HG03571 (cell line): Measurements from ENCODE around the gene ANTXRL.
"Not testable (repeated sequence)": the region's sequence is repeated elsewhere in the genome, so short reads cannot be mapped to it uniquely, and the experiment has no call there.

Source experiments
- ATAC-seq: cut with Tn5 transposase; IDR thresholded peaks from one replicate; pipeline ENCODE4 v1.9.1; 2021; ENCODE audit not compliant: unreplicated experiment

ANTXRL gene

DNA sequence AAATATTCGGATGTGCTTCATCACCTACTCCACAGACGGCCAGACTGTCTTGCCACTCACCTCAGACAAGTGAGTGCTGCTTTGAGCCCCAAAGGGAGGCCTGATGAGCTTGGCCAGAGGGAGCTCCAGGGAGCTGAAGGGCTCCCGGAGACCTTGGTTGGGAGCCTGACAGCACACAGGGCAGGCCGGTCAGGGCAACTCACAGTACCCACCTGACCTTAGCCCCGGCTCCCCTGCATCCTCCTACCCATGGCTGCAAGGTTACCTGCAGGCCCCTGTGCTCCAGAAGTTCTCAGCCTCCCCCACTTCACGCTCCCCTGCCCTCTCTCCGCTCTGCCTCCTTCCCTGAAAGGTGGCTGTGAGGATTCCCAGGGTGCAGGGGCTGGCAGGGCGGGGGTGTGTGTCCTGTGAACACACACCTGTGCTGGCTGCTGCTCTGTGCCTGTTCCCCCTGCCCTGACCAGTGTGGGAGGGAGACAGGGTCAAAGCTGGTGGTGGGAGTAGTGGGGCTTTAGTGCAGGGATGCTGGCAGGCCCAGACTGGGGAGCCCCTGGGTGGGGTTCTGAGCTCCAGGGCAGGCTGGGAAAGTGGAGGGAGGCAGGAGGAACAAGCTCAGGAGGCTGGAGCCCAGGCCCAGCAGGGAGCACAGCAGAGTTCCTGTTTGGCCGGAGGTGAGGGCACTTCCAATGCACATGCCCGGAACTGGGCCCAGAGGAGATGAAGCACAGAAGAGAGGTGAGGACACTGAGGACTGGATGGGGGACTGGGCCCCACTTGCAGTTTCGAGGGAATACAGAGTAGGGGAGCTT, 7.2 kb downstream of the ANTXRL start:
- ATAC-seq: no peak

- no peak for ATAC-seq
Observed at GRCh38 chr10:46294641-46295220, 7.9 kb downstream of the ANTXRL start.

DNA sequence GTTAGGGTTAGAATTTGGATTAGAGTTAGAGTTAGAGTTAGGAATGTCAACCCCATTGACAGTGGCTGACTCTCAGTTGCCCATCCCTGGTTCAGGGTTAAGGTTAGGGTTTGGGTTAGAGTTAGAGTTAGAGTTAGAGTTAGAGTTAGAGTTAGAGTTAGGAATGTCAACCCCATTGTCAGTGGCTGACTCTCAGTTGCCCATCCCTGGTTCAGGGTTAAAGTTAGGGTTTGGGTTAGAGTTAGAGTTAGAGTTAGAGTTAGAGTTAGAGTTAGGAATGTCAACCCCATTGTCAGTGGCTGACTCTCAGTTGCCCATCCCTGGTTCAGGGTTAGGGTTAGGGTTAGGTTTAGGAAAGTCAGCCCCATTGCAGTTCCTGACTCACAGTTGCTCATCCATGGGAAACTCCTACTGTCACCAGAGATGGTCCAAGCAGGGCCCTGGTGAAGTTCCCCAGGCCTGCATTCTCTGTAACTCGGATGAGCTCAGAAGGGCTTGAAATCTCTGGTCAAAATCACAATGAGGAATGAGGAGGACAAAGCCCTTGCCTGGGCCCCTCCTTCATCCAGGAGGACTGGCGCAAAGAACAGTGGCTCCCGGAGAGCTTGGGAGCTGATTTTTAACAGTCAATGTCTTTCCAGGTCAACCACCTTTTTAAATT, 8.7 kb downstream of the ANTXRL start:
- not testable (repeated sequence) for ATAC-seq

GRCh38 chr10:46296086-46296485, 9.3 kb downstream of the ANTXRL start:
- ATAC-seq: not testable (repeated sequence)

DNA sequence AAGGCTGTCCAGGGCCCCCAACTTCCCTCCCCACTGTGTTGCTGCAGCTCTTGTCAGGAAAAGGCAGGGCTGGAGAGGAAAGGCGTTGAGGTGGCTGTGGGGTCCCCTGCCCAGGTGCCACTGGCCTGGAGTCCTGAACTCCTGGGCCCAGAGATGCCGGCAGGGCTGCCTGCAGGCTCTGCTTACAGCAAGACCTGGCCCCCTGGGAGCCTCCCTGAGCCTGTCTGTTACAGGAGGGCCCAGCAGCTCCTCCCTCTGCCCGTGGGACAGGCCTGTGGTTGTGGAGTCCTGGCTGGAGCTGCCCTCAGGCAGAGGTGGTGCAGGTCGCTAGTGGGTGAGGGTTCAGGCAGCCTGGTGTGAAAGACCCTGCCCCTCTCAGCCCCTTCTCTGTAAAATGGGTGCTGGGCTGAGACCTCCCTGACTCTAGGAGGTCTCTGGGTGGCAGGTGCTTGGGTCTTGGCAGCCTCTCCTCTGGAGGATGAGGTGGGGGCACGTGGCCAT, 9.9 kb downstream of the ANTXRL start:
- no peak for ATAC-seq

- ATAC-seq: no peak
Observed at GRCh38 chr10:46297406-46298204, 10.8 kb downstream of the ANTXRL start.

- no peak for ATAC-seq
Observed at GRCh38 chr10:46298477-46299285, 11.9 kb downstream of the ANTXRL start.

DNA sequence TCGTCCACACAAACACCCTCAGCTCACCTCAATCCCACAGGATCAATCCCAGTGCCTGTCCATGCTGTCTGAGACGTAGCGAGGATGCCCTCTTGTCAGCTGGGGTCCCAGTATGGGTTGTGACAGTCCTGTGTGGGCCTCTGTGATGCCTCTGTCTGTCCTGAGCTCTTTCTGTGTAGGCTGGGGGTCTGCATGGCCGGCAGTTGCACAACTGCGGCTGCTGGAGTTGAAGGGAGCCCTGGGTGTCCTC, 12.4 kb downstream of the ANTXRL start:
- no peak for ATAC-seq

- no peak for ATAC-seq
Observed at GRCh38 chr10:46299536-46300369, 13.0 kb downstream of the ANTXRL start.

GRCh38 chr10:46300370-46300711, 13.5 kb downstream of the ANTXRL start:
- ATAC-seq: not testable (repeated sequence)

DNA sequence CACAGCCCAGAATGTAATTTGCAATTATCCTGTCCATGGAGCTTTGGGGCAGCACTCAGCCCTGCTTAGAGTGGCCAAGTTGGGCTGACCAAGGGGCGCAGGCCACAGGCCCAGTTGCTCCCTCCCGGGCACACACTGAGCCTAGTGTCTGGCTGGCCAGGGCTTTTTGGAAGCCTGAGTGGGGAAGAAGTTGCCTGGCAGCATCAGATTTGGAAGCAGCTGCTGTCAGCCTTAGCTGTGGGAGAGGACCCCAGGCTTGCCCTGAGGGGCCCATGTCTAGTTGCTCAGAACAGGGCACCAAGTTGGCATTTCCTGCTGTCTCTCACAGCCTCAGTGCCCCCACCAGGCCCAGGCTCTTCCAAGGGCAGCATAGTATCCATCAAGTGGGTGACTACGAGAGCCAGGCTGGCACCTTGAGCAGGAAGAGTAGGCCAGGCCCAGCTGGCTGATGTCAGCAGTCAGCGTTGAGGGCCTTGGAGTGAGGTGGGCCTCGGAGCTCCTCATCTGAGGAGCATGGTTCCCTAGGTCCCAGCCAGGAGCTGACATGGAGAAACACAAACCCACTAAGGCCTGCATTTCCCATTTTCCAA, 14.4 kb downstream of the ANTXRL start:
- ATAC-seq: no peak

GRCh38 chr10:46301721-46302479, 15.1 kb downstream of the ANTXRL start:
- ATAC-seq: no peak

GRCh38 chr10:46302765-46303352, 16.1 kb downstream of the ANTXRL start:
- ATAC-seq: not testable (repeated sequence)

- no peak for ATAC-seq
Observed at GRCh38 chr10:46304062-46304461, 17.3 kb downstream of the ANTXRL start.

- ATAC-seq: not testable (repeated sequence)
Observed at GRCh38 chr10:46304671-46305070, 17.9 kb downstream of the ANTXRL start.

- no peak for ATAC-seq
Observed at GRCh38 chr10:46305079-46305818, 18.5 kb downstream of the ANTXRL start.

- no peak for ATAC-seq
Observed at GRCh38 chr10:46305986-46306385, 19.2 kb downstream of the ANTXRL start.
